Measurements from ENCODE around the gene DIS3L2. TPM values are rescaled to one million over a fixed set of nuclear protein-coding genes. Genes with fewer than 3 reads are reported as not detected.

The DIS3L2 gene
- polyA plus RNA-seq, 1 experiment = 8.2 TPM

- DNase-seq (ENCODE audit: low read depth, low spot score) = no peak
- Histone ChIP-seq H3K4me3 (ENCODE audit: low read depth, low read length) (peak overlapping the region; percentile 89), H3K27ac (ENCODE audit: low read depth, low read length) (peak overlapping the region; percentile 47), H3K9me3 (ENCODE audit: control insufficient read depth, insufficient read depth, low read length) (no peaks in the 10 kb centered on the region), H3K27me3 (ENCODE audit: control insufficient read depth, insufficient read depth, low read length) (peaks cover 3% of the 10 kb centered on the region)
- POLR2A ChIA-PET = interaction anchor here (0.6 to 1.4 kb wide), 4 partner anchors 35 to 337 kb away, joined by 3 to 11 read pairs (median 4); no protein-coding TSS in a partner anchor
- TF ChIP-seq CTCF (IDR thresholded peaks at IDR 0.05; ENCODE audit: low read depth, low read length) = no peak
- CTCF ChIA-PET = no interaction called here
Measured at GRCh38 chr2:231960810-231961348, 634 bp upstream of the DIS3L2 start.

- H3K27me3 ChIP-seq (ENCODE audit: control insufficient read depth, insufficient read depth, low read length) = no peaks in the 10 kb centered on the region
- ChIA-PET POLR2A (no interaction called here), CTCF (no interaction called here)
Measured at GRCh38 chr2:231965102-231965501, 3.6 kb downstream of the DIS3L2 start.

GRCh38 chr2:231966886-231967285 is 5.4 kb downstream of the DIS3L2 start:
- ChIA-PET CTCF (no interaction called here), POLR2A (no interaction called here)
- Histone ChIP-seq H3K9me3 (ENCODE audit: control insufficient read depth, insufficient read depth, low read length) (no peaks in the 10 kb centered on the region), H3K4me3 (ENCODE audit: low read depth, low read length) (no peak overlapping the region), H3K27ac (ENCODE audit: low read depth, low read length) (no peak overlapping the region), H3K27me3 (ENCODE audit: control insufficient read depth, insufficient read depth, low read length) (no peaks in the 10 kb centered on the region)
- DNase-seq (ENCODE audit: low read depth, low spot score) = no peak
- TF ChIP-seq CTCF (IDR thresholded peaks at IDR 0.05; ENCODE audit: low read depth, low read length) = no peak

More at GRCh38 chr2:231965102-231965501, 3.6 kb downstream of the DIS3L2 start:
- no peak for TF ChIP-seq CTCF (IDR thresholded peaks at IDR 0.05; ENCODE audit: low read depth, low read length)
- Histone ChIP-seq H3K4me3 (ENCODE audit: low read depth, low read length) (no peak overlapping the region), H3K9me3 (ENCODE audit: control insufficient read depth, insufficient read depth, low read length) (no peaks in the 10 kb centered on the region), H3K27ac (ENCODE audit: low read depth, low read length) (no peak overlapping the region)
- no peak for DNase-seq (ENCODE audit: low read depth, low spot score)

- no peak for DNase-seq (ENCODE audit: low read depth, low spot score)
- ChIA-PET CTCF (interaction anchor here (0.7 kb wide), 1 partner anchor 357 kb away, joined by 4 read pairs; no protein-coding TSS in a partner anchor), POLR2A (no interaction called here)
- Histone ChIP-seq H3K27ac (ENCODE audit: low read depth, low read length) (no peak overlapping the region), H3K4me3 (ENCODE audit: low read depth, low read length) (no peak overlapping the region), H3K9me3 (ENCODE audit: control insufficient read depth, insufficient read depth, low read length) (no peaks in the 10 kb centered on the region), H3K27me3 (ENCODE audit: control insufficient read depth, insufficient read depth, low read length) (no peaks in the 10 kb centered on the region)
- TF ChIP-seq CTCF (IDR thresholded peaks at IDR 0.05; ENCODE audit: low read depth, low read length) = no peak
Measured at GRCh38 chr2:231968820-231969219, 7.3 kb downstream of the DIS3L2 start.

- DNase-seq (ENCODE audit: low read depth, low spot score) = no peak
- CTCF ChIA-PET = no interaction called here
- Histone ChIP-seq H3K4me3 (ENCODE audit: low read depth, low read length) (no peak overlapping the region), H3K27me3 (ENCODE audit: control insufficient read depth, insufficient read depth, low read length) (no peaks in the 10 kb centered on the region), H3K27ac (ENCODE audit: low read depth, low read length) (no peak overlapping the region), H3K9me3 (ENCODE audit: control insufficient read depth, insufficient read depth, low read length) (no peaks in the 10 kb centered on the region)
- TF ChIP-seq CTCF (IDR thresholded peaks at IDR 0.05; ENCODE audit: low read depth, low read length) = no peak
- POLR2A ChIA-PET = no interaction called here
Measured at GRCh38 chr2:231970461-231970860, 8.9 kb downstream of the DIS3L2 start.

Data from AG04450 (cell line).